ENCODE results near the gene ARHGAP21. TPM values are rescaled to one million over a fixed set of nuclear protein-coding genes. Genes with fewer than 3 reads are reported as not detected.
"Not testable (repeated sequence)": the region's sequence is repeated elsewhere in the genome, so short reads cannot be mapped to it uniquely, and the experiment has no call there.

ARHGAP21 gene
- total RNA-seq, 1 experiment from 2014 or later: 16.2 TPM

DNA sequence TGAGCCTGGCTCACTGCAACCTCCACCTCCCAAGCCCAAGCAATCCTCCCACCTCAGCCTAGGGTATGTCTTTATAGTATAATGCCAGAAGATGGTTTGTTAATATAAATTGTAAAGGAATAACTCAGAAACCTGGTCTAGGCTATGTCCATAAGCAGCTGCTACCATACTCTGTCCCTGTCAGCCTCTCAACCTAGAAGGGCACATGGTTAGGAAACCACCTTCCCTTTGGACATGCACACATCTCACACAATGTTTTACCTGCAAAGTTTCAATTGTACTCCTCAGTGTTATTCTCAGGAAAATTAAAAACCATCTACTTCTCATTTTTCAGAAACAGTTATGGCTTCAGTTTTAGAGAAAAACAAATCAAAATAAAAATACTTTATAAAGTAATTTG, 40.1 kb downstream of the ARHGAP21 start:
- DNase-seq (ENCODE audit: low spot score): no peak

DNA sequence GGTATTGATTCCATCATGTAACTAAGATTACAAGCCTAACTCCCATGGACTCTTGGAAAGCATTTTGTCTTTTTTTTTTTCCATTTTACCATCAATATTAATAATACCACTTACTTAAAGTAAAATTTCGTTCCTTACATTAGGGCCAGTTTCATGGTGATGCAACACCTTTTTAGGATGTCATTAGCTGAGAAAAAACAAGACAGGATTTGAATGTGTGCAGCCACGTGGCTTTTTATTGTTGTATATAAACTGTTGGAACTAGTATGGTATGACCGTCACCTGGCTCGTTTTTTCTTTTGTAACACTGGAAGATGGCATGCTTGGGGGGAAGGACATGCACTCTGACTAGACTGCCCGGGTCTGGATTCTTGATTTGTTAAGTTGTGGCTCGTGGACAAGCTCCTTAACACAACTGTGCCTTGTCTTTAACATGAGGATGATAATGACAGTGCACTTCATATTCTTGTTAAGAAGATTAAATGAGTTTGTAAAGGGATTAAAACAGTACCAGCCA, 42.1 kb downstream of the ARHGAP21 start:
- DNase-seq (ENCODE audit: low spot score): no peak

DNA sequence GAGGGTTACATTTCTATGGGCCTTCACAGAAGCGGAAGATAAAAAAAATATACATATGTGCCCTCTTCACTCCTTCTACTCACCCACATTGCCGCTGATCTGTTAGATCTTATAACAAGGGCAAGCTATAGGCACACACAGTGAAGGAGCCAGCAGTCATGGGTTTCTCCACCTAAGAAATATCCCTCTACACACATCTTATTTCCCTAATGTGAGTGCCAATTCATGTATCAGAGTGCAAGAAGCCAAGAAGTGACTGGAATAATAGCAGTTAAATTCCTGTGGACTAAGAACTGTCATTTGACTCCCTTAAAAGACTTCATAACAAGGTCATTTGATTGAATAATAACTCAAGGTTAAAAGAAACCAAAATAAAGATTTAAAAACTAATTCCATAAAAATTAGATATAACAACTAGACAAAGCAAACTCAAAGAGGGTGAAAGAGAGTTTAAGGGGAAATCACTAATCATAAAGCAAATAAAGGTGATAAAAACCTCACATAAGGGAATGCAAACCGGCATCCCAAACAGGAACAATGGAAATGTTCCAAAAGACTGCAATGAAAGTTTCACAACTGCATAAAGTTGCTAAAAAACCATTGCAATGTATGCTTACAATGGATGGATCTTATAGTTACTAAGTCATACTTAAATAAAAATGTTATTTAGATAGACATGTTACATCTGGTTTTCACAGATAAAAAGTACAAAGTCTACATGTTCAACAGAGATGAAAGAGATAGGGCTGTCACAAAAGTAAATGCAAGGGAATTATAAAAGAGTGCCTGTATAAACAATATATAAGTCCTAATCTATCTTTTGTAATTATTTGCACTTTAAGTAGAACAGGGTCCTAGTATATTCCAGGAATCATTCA, 42.8 kb downstream of the ARHGAP21 start:
- DNase-seq (ENCODE audit: low spot score): no peak

DNA sequence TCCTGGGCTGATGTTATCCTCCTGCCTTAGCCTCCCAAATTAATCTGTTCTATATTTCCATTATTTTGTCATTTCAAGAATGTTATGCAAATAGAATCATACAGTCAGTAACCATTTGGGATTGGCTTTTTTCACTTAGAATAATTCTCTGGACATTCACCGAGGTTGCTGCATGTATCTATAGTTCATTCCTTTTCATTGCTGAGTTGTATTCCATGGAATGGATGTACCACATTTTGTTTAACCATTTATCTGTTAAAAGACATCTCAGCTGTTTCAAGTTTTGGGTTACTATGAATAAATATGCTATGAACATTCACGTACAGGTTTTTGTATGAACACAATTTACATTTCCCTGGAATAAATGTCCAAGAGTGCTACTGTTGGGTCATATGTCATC, 44.9 kb downstream of the ARHGAP21 start:
- no peak for DNase-seq (ENCODE audit: low spot score)

DNA sequence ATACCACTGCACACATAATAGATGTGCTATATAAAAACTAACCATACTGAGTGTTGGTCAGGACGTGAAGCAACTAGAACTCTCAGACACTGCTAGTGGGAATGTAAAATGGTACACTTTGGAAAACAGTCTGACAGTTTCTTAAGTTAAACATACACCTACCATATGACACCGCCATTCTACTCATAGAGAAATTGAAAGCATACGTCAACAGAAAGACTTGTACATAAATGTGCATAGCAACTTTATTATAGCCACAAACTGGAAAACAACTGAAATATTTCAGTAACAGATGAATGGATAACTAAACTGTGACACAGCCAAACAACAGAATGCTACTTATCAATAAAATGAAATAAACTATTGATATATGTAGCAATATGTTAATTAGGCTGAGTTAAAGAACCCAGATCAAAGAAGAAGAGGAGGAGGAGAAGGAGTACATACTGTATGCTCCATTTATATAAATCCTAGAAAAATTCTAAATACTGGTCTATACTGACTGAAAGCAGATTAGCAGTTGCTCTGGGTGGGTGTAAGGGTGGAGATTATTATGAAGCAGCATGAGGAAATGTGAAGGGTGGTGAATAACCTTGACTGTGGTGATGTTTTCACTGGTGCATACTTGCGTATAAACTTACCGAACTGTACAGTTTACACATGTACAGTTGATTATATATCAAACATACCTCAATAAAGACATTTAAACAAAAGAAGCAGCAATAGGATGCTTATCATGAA, 48.6 kb downstream of the ARHGAP21 start:
- no peak for DNase-seq (ENCODE audit: low spot score)

DNA sequence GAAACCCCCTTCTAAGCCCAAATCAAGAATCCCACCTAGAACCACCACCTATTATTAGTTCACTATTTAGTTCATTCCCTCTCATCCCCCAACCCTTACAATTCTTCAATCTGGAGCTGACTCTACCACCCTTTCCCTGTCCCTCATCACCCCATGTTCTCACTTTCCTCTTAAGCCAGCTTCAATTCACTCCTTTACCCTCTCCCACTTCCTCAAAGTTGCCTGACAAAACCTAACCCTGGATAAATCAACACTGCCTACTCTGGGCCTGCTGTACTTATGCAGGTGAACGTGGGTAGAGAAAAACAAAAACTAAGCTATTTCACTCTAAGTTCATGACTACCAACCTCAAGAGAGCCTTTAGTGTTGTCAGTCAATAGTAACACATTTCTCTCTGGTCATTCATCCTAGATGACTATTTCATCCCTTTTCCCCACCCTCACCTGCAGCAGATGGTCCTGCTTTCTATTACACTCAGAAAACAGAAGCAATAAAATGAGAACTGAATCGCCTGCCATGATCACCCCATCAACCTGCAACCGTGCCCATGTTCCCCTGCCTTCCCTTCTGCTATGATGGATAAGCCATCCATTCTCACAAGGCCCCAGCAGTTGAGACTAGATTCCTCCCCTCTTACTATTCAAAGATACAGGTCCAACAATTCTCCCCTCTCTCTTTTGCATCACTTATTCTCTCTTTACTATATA, 52.6 kb downstream of the ARHGAP21 start:
- DNase-seq (ENCODE audit: low spot score): no peak

DNA sequence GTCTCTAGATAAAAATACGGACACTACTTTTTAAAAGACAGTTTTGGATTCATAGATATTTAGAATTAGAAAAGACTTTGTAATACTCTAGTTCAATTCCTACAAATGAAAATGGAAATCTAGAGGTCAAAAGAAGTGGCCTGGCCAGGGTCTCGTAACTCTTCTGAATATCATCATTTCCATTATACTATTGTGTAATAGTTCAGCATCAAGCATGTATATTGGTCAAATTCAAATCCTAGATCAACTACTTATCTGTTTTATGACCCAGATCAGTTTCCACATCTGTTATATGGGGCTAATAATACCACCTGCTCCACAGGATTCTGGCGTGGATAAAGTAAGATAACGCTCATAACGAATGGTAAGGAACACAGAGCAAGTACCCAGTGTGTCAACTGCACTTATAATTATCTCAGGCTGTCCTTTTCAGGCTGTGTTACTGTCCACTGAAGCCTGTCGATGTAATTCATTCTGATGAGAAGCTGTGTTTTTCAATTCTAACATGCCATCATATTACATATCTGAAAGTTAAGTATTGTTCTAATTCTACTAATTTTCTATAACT, 54.3 kb downstream of the ARHGAP21 start:
- DNase-seq (ENCODE audit: low spot score): no peak

DNA sequence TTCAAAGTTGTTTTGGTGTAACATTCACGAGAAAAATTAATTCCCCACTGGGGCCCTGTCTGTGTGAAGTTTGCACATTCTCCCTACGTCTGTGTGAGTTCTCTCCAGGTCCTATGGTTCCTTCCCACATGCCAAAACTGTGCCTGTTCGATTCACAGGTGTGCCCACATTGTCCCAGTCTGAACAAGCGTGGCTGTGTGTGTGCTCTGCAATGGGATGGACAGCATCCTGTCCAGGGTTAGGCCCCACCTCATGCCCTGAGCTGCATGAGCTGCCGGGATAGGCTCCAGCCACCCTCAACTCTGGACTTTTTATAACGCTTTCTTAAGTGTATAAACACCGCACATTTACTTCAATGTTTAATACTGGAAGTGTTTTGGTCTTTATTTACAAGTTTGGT, 55.4 kb downstream of the ARHGAP21 start:
- no peak for DNase-seq (ENCODE audit: low spot score)

DNA sequence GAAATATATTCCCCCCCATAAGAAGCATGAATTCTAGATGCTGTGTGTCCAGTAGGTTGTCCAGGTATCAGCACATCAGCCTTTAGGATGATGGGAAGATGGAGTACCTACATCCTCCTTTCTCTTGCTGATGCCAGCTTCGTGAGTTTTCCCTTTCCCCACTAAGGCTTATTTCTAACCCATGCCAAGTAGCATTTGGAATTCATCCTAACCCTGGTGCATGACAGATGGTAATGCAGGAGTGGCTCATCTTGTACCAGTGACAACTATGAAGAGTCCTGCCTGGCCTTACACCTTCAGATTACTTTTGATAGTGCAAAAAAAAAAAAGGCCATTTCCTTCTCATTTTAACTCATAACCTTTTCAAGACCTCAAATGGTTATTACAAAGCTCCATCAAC, 58.7 kb downstream of the ARHGAP21 start:
- DNase-seq (ENCODE audit: low spot score): no peak

DNA sequence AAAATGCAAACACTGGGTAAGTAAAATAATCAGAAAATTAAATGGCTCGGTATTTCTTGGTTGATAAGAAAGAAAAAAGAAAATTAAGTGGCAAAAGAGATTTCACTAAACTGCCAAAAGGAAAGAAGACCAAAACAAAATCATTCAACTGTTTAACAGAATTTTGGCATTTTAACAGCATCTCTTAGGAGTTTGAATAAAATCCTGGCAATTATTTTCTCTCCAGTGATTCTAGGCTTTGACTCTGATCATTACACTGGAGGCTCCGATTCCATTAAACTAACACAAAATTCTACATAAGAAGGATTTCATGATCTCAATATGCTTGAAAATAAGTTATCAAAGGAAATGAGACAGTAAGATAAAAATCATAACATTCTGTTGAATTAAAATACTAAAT, 62.3 kb downstream of the ARHGAP21 start:
- no peak for DNase-seq (ENCODE audit: low spot score)

DNA sequence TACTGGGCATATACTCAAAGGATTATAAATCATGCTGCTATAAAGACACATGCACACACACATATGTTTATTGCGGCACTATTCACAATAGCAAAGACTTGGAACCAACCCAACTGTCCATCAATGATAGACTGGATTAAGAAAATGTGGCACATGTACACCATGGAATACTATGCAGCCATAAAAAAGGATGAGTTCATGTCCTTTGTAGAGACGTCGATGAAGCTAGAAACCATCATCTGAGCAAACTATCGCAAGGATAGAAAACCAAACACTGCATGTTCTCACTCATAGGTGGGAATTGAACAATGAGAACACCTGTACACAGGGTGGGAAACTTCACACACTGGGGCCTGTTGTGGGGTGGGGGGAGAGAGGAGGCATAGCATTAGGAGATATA, 65.4 kb downstream of the ARHGAP21 start:
- not testable (repeated sequence) for DNase-seq (ENCODE audit: low spot score)

DNA sequence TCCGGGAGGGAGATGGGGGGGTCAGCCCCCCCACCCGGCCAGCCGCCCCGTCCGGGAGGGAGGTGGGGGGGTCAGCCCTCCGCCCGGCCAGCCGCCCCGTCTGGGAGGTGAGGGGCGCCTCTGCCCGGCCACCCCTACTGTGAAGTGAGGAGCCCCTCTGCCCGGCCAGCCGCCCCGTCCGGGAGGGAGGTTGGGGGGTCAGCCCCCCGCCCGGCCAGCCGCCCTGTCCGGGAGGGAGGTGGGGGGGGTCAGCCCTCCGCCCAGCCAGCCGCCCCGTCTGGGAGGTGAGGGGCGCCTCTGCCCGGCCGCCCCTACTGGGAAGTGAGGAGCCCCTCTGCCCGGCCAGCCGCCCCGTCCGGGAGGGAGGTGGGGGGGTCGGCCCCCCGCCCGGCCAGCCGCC, 67.4 kb downstream of the ARHGAP21 start:
- DNase-seq (ENCODE audit: low spot score): not testable (repeated sequence)

DNA sequence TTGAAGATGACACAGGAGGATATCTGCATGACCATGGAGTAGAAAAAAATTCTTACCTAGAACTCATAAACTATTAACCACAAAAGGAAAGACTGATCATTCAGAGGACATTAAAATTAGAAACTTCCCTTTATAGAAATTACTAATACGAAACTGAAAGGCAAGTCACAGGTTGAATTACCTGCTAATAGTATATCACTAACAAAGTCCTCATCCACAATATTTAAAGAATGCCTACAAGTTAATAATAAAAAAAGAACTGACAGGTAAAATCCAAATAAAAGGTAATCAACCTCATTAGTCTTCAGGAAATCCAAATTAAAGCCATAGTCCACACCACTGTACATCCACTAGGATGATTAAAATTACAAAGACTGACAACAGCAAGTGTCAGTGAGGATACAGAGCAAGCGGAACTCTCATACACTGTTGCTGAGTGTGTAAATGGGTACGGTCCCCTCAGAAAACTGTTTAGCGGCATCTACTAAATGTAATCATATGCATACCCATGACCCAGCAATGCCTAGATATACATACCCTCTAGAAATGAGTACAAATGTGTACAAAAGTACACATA, 71.2 kb downstream of the ARHGAP21 start:
- DNase-seq (ENCODE audit: low spot score): no peak

DNA sequence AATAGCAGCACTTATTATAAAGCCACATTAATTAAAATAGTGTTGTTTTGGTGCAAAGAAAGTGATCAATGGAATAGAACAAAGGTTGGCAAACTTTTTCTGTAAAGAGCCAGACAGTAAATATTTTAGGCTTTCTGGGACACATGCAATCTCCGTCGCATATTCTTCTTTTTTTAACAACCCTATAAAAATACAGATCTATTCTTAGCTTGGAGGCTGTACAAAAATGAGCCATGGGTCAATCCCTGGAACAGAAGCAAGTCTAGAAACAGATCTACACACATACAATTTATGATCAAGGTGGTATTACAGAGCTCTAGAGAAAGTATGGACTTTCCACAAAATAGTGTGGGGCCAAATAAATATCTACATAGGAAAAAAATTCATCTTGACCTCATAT, 71.8 kb downstream of the ARHGAP21 start:
- DNase-seq (ENCODE audit: low spot score): no peak

DNA sequence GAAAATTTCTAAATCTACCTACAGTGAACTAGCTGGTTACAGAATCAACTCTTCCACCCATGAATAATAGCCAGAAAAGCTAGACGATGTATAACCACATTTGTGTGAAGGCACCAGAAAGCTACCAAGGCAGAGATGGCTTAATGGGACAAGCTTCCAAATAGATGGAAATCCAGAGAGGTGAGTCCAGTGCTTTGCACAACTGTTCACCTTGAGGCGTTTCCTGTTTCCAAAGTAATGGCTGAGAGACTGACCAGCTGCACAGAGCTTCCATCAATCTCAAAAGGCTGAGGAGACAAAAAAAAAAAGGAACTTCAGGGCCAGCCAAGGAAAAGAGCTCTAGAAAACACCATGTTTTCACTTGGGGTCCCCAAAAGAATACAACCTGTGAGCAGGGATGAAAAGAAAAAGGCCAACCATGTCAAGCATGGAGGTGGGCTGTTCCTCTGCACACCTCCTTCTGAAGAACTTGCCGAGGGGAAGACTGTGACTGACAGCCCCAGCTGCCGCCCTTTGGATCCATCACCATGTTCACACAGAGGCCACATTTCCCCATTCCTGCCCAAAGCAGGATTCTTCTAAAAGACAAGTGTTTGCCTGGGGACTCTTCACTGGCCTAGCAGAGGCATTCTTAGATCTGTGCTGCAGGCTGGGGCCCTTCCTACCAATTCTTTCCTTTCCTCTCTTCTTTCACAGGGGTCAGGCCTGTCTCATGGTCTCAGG, 72.9 kb downstream of the ARHGAP21 start:
- no peak for DNase-seq (ENCODE audit: low spot score)

DNA sequence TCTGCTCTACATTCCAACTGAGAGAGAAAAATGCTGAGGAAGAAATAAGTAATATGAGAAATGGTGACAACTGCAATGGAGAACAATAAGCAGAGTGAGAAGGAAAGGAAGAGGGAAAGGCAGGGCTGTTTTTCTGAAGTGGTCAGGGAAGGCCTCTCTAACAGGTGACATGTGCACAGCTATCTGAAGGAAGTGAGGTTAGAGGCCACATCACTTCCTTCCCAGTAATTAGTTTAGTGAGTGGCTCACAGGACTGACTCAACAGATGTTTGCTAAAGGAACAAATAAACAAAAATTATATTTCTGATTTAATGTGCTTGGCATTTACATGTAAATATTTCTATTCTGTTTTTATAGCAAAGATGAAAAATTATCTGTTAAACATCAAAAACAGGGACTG, 77.9 kb downstream of the ARHGAP21 start:
- DNase-seq (ENCODE audit: low spot score): no peak

DNA sequence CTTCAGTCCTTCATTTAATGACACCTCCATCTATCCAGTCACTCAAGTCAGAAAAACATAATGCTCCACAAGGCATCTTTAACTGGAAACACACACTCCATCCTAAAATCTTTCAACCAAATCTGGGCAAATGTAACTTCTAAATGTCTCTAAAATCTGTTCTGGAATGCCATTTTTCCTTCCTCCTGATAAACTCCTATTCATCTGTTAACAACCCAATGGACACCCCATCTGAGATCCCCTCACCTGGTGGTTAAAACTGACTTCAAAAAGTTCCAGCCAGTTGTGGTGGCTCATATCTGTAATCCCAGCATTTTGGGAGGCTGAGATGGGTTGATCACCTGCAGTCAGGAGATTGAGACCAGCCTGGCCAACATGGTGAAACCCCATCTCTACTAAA, 78.7 kb downstream of the ARHGAP21 start:
- no peak for DNase-seq (ENCODE audit: low spot score)

DNA sequence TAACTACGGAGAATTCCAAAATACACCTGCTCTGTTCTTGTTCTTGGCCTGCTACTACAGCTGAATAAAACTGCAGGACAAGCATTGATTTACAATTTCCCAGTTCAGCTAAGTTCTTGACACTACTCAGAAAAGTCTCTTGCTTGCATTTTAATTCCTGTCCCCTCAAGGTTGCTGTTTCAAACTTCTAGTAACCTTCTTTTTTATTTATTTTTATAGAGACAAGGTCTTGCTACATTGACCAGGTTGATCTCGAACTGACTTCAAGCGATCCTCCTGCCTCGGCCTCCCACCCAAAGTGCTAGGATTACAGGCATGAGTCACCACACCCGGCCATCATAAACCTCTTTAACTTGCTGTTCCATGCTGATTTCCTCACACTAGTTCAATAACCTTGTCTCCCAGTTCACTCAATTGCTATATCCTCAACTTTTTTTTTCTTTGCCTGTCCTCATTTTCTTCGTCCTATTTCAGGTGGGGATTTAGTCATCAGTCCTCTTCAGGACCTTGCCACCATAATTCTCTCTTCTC, 79.9 kb downstream of the ARHGAP21 start:
- DNase-seq (ENCODE audit: low spot score): no peak

DNA sequence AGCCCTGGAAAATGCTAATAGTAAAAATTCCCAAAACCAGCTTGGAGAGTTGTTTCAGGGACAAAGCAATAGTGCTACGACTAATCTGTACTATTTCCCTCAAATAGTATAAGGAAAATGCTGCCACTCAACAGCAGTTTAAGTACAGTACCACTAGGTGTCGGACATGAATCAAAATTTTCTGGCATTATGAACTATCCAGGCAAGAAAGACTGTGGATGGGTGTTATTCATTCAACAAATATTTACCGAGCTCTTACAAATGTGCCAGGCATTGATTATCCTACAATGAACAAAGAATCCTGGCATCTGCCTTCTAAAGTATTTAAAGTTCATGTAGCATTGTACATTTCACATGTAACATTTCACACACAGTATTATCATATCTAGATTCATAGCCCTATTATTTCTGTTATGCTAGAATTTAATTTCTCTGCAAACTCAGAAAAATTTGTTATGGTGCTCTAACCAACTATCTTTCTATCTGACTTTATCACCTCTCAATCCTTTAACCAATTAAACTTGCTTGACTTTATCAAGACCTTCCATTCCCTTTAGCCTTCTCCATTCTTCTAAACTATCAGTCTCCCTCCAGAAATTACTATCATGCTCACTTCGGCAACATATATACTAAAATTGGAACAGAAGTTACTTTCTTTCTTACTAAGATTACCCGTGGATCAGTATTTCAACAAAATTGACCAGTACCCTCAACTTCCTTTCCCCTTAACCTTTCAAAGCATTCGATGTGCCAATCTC, 80.6 kb downstream of the ARHGAP21 start:
- peak; percentile 47 for DNase-seq (ENCODE audit: low spot score)

DNA sequence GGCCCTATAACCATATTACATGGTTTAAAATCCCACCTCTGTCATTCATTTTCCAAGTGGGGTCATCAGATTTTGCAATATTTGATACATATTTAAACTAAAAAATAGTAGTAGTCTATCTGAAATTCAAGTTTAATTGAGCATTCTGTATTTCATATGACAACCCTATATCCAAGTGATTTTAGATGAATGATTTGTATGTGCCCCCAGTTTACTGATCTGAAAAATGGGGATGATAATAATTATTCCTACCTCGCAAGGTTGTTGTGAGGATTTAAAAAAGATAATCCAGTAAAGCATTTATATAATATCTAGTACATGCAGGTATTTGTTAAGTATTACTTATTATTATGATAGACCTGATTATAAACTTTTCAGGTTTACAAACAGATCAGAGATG, 84.6 kb downstream of the ARHGAP21 start:
- DNase-seq (ENCODE audit: low spot score): no peak
